GM21737 (cell line): ENCODE measurements around the gene NATD1.

Experiments
- ATAC-seq: cut with Tn5 transposase; IDR thresholded peaks from one replicate; pipeline ENCODE4 v1.9.1; 2021; ENCODE audit warnings: mild to moderate bottlenecking, moderate library complexity; ENCODE audit not compliant: unreplicated experiment

The NATD1 gene

GRCh38 chr17:21275579-21276263 lies 22.5 kb upstream of the NATD1 start:
- ATAC-seq = peak; percentile 84

GRCh38 chr17:21275047-21275578 lies 21.9 kb upstream of the NATD1 start:
- no peak for ATAC-seq

GRCh38 chr17:21272881-21273792 lies 19.9 kb upstream of the NATD1 start:
- no peak for ATAC-seq

- ATAC-seq = no peak
These were observed 19.0 kb upstream of the NATD1 start for GRCh38 chr17:21272250-21272649.

- ATAC-seq = no peak
These were observed 18.4 kb upstream of the NATD1 start for GRCh38 chr17:21271454-21272183.

GRCh38 chr17:21269394-21269793 lies 16.2 kb upstream of the NATD1 start:
- ATAC-seq = no peak

GRCh38 chr17:21268596-21269188 lies 15.5 kb upstream of the NATD1 start:
- no peak for ATAC-seq

- no peak for ATAC-seq
These were observed 10.2 kb upstream of the NATD1 start for GRCh38 chr17:21263376-21263775.

GRCh38 chr17:21262259-21262993 lies 9.2 kb upstream of the NATD1 start:
- no peak for ATAC-seq

- no peak for ATAC-seq
These were observed 5.4 kb upstream of the NATD1 start for GRCh38 chr17:21258593-21258992.

- ATAC-seq = no peak
These were observed 634 bp upstream of the NATD1 start for GRCh38 chr17:21253646-21254441.

GRCh38 chr17:21252289-21252795 lies 868 bp downstream of the NATD1 start:
- no peak for ATAC-seq

- no peak for ATAC-seq
These were observed 1.7 kb downstream of the NATD1 start for GRCh38 chr17:21251337-21252010.

GRCh38 chr17:21250854-21251253 lies 2.4 kb downstream of the NATD1 start:
- ATAC-seq = no peak

- no peak for ATAC-seq
These were observed 3.1 kb downstream of the NATD1 start for GRCh38 chr17:21249920-21250703.

- no peak for ATAC-seq
These were observed 4.0 kb downstream of the NATD1 start for GRCh38 chr17:21249086-21249795.

- ATAC-seq = no peak
These were observed 4.7 kb downstream of the NATD1 start for GRCh38 chr17:21248500-21248899.
